NCI-H1092 treated with DMSO at 0.1 percent for 48 hours (cell line): Measurements from ENCODE around the gene FUNDC1.

Experiments
- DNase-seq: peaks from one replicate; lab custom pipeline; 2025; lab: John Stamatoyannopoulos, UW

Gene FUNDC1

GRCh38 chrX:44480591-44480990 is 62.1 kb downstream of the FUNDC1 start:
- DNase-seq = no peak

GRCh38 chrX:44474410-44474809 is 68.2 kb downstream of the FUNDC1 start:
- no peak for DNase-seq
